HEK293 (cell line): ENCODE measurements around the gene PIF1.

ENCODE experiments used
- BCL11A ChIP-seq: fragments of 450-650 bp; formaldehyde crosslinking; IDR thresholded peaks from 2 replicates; pipeline ENCODE4 v1.5.1; 2016; ENCODE audit warnings: low read depth, missing biosample characterization, missing genetic modification characterization
- OSR2 ChIP-seq: fragments of 450-650 bp; formaldehyde crosslinking; IDR thresholded peaks from 2 replicates; pipeline ENCODE4 v1.5.1; 2016; ENCODE audit warnings: missing biosample characterization, missing genetic modification characterization
- PBX3 ChIP-seq: sonication (generic); formaldehyde crosslinking; IDR thresholded peaks from 2 replicates; pipeline ENCODE4 v1.8.1; 2022; ENCODE audit warnings: mild to moderate bottlenecking, moderate library complexity, missing genetic modification reagents
- SCRT1 ChIP-seq: fragments of 450-650 bp; formaldehyde crosslinking; IDR thresholded peaks from 2 replicates; pipeline ENCODE4 v1.5.1; 2016; ENCODE audit warnings: missing biosample characterization, missing genetic modification characterization, borderline replicate concordance
- SETDB1 ChIP-seq: IDR thresholded peaks from one replicate; pipeline ENCODE4 v1.6.1; 2017; ENCODE audit warnings: mild to moderate bottlenecking, low read length, moderate library complexity, mixed read lengths; ENCODE audit not compliant: insufficient read length
- ZBTB1 ChIP-seq: fragments of 450-650 bp; formaldehyde crosslinking; IDR thresholded peaks from 2 replicates; pipeline ENCODE4 v1.5.1; 2016; ENCODE audit warnings: missing biosample characterization, missing genetic modification characterization
- ZEB2 ChIP-seq: fragments of 450-650 bp; formaldehyde crosslinking; IDR thresholded peaks from 2 replicates; pipeline ENCODE4 v1.5.1; 2016; ENCODE audit warnings: missing biosample characterization, missing genetic modification characterization
- ZFHX2 ChIP-seq: fragments of 450-650 bp; formaldehyde crosslinking; conservative IDR thresholded peaks from 2 replicates; pipeline ENCODE4 v1.5.1; 2016; ENCODE audit warnings: missing biosample characterization, missing genetic modification characterization
- ZFP3 ChIP-seq: fragments of 450-650 bp; formaldehyde crosslinking; IDR thresholded peaks from 2 replicates; pipeline ENCODE4 v1.5.1; 2016; ENCODE audit warnings: low read depth, missing biosample characterization, missing genetic modification characterization
- ZFP37 ChIP-seq: fragments of 450-650 bp; formaldehyde crosslinking; IDR thresholded peaks from 2 replicates; pipeline ENCODE4 v1.5.1; 2016; ENCODE audit warnings: missing biosample characterization, missing genetic modification characterization
- ZFP69B ChIP-seq: fragments of 450-650 bp; formaldehyde crosslinking; IDR thresholded peaks from 2 replicates; pipeline ENCODE4 v1.5.1; 2016; ENCODE audit warnings: missing biosample characterization, missing genetic modification characterization
- ZIC2 ChIP-seq: fragments of 450-650 bp; formaldehyde crosslinking; IDR thresholded peaks from 2 replicates; pipeline ENCODE4 v1.5.1; 2016; ENCODE audit warnings: missing biosample characterization, missing genetic modification characterization
- ZNF133 ChIP-seq: fragments of 450-650 bp; formaldehyde crosslinking; IDR thresholded peaks from 2 replicates; pipeline ENCODE4 v1.5.1; 2016; ENCODE audit warnings: missing biosample characterization, missing genetic modification characterization
- ZNF140 ChIP-seq: fragments of 450-650 bp; formaldehyde crosslinking; IDR thresholded peaks from 2 replicates; pipeline ENCODE4 v1.5.1; 2016; ENCODE audit warnings: missing biosample characterization, missing genetic modification characterization
- ZNF169 ChIP-seq: fragments of 450-650 bp; formaldehyde crosslinking; IDR thresholded peaks from 2 replicates; pipeline ENCODE4 v1.5.1; 2016; ENCODE audit warnings: missing biosample characterization, missing genetic modification characterization
- ZNF266 ChIP-seq: fragments of 450-650 bp; formaldehyde crosslinking; IDR thresholded peaks from 2 replicates; pipeline ENCODE4 v1.5.1; 2016; ENCODE audit warnings: missing biosample characterization, missing genetic modification characterization, low read depth
- ZNF398 ChIP-seq: fragments of 450-650 bp; formaldehyde crosslinking; IDR thresholded peaks from 2 replicates; pipeline ENCODE4 v1.5.1; 2017; ENCODE audit warnings: missing biosample characterization, missing genetic modification characterization
- ZNF423 ChIP-seq: fragments of 450-650 bp; formaldehyde crosslinking; IDR thresholded peaks from 2 replicates; pipeline ENCODE4 v1.5.1; 2016; ENCODE audit warnings: missing biosample characterization, missing genetic modification characterization
- ZNF561 ChIP-seq: fragments of 450-650 bp; IDR thresholded peaks from 2 replicates; pipeline ENCODE4 v1.5.1; 2018; ENCODE audit warnings: missing biosample characterization, missing genetic modification characterization, borderline replicate concordance
- ZNF610 ChIP-seq: fragments of 450-650 bp; formaldehyde crosslinking; IDR thresholded peaks from 2 replicates; pipeline ENCODE4 v1.5.1; 2016; ENCODE audit warnings: missing biosample characterization, missing genetic modification characterization, borderline replicate concordance
- ZNF626 ChIP-seq: fragments of 450-650 bp; sonication (Bioruptor Pico); formaldehyde crosslinking; IDR thresholded peaks from 2 replicates; pipeline ENCODE4 v1.5.1; 2018; ENCODE audit warnings: missing biosample characterization, missing genetic modification characterization, inconsistent platforms
- ZNF660 ChIP-seq: fragments of 450-650 bp; IDR thresholded peaks from 2 replicates; pipeline ENCODE4 v1.5.1; 2018; ENCODE audit warnings: missing biosample characterization, mild to moderate bottlenecking, missing genetic modification characterization
- ZNF76 ChIP-seq: fragments of 450-650 bp; formaldehyde crosslinking; IDR thresholded peaks from 2 replicates; pipeline ENCODE4; 2016; ENCODE audit warnings: low read depth, missing biosample characterization, missing genetic modification characterization, borderline replicate concordance
- ZNF777 ChIP-seq: fragments of 450-650 bp; formaldehyde crosslinking; IDR thresholded peaks from 2 replicates; pipeline ENCODE4 v1.5.1; 2017; ENCODE audit warnings: missing biosample characterization, missing genetic modification characterization, borderline replicate concordance
- ZNF791 ChIP-seq: fragments of 450-650 bp; formaldehyde crosslinking; IDR thresholded peaks from 2 replicates; pipeline ENCODE4 v1.5.1; 2016; ENCODE audit warnings: missing biosample characterization, missing genetic modification characterization
- ZNF792 ChIP-seq: fragments of 450-650 bp; formaldehyde crosslinking; IDR thresholded peaks from 2 replicates; pipeline ENCODE4 v1.5.1; 2016; ENCODE audit warnings: missing biosample characterization, missing genetic modification characterization
- ZXDB ChIP-seq: fragments of 450-650 bp; formaldehyde crosslinking; IDR thresholded peaks from 2 replicates; pipeline ENCODE4 v1.5.1; 2016; ENCODE audit warnings: missing biosample characterization, missing genetic modification characterization
- TF ChIP-seq, protein P1 (sequence below): fragments of 450-650 bp; formaldehyde crosslinking; IDR thresholded peaks from 2 replicates; pipeline ENCODE4 v1.5.1; 2016; ENCODE audit warnings: missing biosample characterization, missing genetic modification characterization
- TF ChIP-seq, protein P2 (sequence below): fragments of 450-650 bp; formaldehyde crosslinking; IDR thresholded peaks from 2 replicates; pipeline ENCODE4 v1.5.1; 2016; ENCODE audit warnings: missing biosample characterization, missing genetic modification characterization
- TF ChIP-seq, protein P3 (sequence below): fragments of 450-650 bp; formaldehyde crosslinking; IDR thresholded peaks from 2 replicates; pipeline ENCODE4 v1.5.1; 2016; ENCODE audit warnings: missing biosample characterization, missing genetic modification characterization
- TF ChIP-seq, protein P4 (sequence below): fragments of 450-650 bp; formaldehyde crosslinking; IDR thresholded peaks from 2 replicates; pipeline ENCODE4 v1.5.1; 2016; ENCODE audit warnings: missing biosample characterization, missing genetic modification characterization

Gene PIF1

GRCh38 chr15:64804619-64805018, 20.8 kb downstream of the PIF1 start (continued):
- TF ChIP-seq, protein P1, sequence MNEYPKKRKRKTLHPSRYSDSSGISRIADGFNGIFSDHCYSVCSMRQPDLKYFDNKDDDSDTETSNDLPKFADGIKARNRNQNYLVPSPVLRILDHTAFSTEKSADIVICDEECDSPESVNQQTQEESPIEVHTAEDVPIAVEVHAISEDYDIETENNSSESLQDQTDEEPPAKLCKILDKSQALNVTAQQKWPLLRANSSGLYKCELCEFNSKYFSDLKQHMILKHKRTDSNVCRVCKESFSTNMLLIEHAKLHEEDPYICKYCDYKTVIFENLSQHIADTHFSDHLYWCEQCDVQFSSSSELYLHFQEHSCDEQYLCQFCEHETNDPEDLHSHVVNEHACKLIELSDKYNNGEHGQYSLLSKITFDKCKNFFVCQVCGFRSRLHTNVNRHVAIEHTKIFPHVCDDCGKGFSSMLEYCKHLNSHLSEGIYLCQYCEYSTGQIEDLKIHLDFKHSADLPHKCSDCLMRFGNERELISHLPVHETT (tag by site-specific recombination) = 0 out of 2 replicates have a peak, but pooled peaks have one; percentile 24
- no peak for TF ChIP-seq ZBTB1 (tag by site-specific recombination)
- TF ChIP-seq ZNF169 (tag by site-specific recombination) = no peak
- no peak for TF ChIP-seq ZIC2 (tag by site-specific recombination)
- no peak for TF ChIP-seq ZNF660 (tag by site-specific recombination)
- TF ChIP-seq BCL11A (tag by site-specific recombination) = no peak
- no peak for TF ChIP-seq ZNF133 (tag by site-specific recombination)
- TF ChIP-seq ZNF626 (tag by site-specific recombination) = no peak
- TF ChIP-seq ZNF398 (tag by site-specific recombination) = no peak
- TF ChIP-seq ZFP37 (tag by site-specific recombination) = no peak
- no peak for TF ChIP-seq ZNF792 (tag by site-specific recombination)
- no peak for TF ChIP-seq SETDB1
- no peak for TF ChIP-seq ZNF610 (tag by site-specific recombination)
- no peak for TF ChIP-seq ZNF423 (tag by site-specific recombination)
- TF ChIP-seq ZNF266 (tag by site-specific recombination) = peak; percentile 77
- 0 out of 2 replicates have a peak, but pooled peaks have one; percentile 39 for TF ChIP-seq ZNF791
- TF ChIP-seq SCRT1 (tag by site-specific recombination) = no peak
- no peak for TF ChIP-seq ZNF561 (tag by site-specific recombination)
- no peak for TF ChIP-seq ZNF76 (tag by site-specific recombination)
- TF ChIP-seq, protein P2, sequence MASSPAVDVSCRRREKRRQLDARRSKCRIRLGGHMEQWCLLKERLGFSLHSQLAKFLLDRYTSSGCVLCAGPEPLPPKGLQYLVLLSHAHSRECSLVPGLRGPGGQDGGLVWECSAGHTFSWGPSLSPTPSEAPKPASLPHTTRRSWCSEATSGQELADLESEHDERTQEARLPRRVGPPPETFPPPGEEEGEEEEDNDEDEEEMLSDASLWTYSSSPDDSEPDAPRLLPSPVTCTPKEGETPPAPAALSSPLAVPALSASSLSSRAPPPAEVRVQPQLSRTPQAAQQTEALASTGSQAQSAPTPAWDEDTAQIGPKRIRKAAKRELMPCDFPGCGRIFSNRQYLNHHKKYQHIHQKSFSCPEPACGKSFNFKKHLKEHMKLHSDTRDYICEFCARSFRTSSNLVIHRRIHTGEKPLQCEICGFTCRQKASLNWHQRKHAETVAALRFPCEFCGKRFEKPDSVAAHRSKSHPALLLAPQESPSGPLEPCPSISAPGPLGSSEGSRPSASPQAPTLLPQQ = no peak
- TF ChIP-seq ZXDB (tag by site-specific recombination) = peak; percentile 52; the same call in 1 of the 2 replicates
- TF ChIP-seq, protein P3, sequence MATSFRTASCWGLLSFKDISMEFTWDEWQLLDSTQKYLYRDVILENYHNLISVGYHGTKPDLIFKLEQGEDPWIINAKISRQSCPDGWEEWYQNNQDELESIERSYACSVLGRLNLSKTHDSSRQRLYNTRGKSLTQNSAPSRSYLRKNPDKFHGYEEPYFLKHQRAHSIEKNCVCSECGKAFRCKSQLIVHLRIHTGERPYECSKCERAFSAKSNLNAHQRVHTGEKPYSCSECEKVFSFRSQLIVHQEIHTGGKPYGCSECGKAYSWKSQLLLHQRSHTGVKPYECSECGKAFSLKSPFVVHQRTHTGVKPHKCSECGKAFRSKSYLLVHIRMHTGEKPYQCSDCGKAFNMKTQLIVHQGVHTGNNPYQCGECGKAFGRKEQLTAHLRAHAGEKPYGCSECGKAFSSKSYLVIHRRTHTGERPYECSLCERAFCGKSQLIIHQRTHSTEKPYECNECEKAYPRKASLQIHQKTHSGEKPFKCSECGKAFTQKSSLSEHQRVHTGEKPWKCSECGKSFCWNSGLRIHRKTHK = no peak
- no peak for TF ChIP-seq ZEB2 (tag by site-specific recombination)
- TF ChIP-seq ZFHX2 (tag by site-specific recombination) = no peak
- TF ChIP-seq OSR2 = no peak
- no peak for TF ChIP-seq ZFP3 (tag by site-specific recombination)
- peak; percentile 78 for TF ChIP-seq ZNF140 (tag by site-specific recombination)
- no peak for TF ChIP-seq ZNF777 (tag by site-specific recombination)
- no peak for TF ChIP-seq PBX3
- TF ChIP-seq, protein P4, sequence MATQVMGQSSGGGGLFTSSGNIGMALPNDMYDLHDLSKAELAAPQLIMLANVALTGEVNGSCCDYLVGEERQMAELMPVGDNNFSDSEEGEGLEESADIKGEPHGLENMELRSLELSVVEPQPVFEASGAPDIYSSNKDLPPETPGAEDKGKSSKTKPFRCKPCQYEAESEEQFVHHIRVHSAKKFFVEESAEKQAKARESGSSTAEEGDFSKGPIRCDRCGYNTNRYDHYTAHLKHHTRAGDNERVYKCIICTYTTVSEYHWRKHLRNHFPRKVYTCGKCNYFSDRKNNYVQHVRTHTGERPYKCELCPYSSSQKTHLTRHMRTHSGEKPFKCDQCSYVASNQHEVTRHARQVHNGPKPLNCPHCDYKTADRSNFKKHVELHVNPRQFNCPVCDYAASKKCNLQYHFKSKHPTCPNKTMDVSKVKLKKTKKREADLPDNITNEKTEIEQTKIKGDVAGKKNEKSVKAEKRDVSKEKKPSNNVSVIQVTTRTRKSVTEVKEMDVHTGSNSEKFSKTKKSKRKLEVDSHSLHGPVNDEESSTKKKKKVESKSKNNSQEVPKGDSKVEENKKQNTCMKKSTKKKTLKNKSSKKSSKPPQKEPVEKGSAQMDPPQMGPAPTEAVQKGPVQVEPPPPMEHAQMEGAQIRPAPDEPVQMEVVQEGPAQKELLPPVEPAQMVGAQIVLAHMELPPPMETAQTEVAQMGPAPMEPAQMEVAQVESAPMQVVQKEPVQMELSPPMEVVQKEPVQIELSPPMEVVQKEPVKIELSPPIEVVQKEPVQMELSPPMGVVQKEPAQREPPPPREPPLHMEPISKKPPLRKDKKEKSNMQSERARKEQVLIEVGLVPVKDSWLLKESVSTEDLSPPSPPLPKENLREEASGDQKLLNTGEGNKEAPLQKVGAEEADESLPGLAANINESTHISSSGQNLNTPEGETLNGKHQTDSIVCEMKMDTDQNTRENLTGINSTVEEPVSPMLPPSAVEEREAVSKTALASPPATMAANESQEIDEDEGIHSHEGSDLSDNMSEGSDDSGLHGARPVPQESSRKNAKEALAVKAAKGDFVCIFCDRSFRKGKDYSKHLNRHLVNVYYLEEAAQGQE (tag by site-specific recombination) = peak; percentile 68; the same call in 1 of the 2 replicates
- TF ChIP-seq ZFP69B (tag by site-specific recombination) = no peak
